ENCODE data around the gene PCBP4.

DNA sequence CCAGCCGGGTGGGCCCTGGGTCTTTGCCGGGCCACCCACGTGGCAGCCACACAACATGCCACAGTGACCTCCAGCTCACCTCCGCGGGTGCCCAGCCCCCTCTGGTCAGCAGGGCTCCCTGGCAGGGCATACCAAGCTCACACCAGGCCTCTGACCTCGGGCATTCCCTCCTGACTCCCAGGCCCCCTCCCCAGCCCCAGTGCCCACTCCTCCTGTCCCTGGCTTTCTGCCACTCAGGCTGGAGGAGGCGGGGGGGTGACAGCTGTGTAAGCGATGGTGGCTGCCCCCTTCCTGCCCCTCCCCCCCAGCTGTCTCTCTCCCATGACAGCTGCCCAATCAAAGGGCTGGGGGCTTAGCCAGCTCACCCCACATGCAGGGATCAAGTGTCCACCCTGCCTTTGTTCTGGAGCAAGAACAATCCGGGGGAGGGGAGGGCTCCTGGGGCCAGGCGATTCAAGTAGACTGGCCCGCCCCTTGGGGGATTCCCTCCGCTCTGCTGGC is 3.3 kb downstream of the PCBP4 start:
- TF ChIP-seq CTCF (IDR thresholded peaks at IDR 0.05) (no peak), POLR2AphosphoS5 (IDR thresholded peaks at IDR 0.05) (no peak), POLR2A (IDR thresholded peaks at IDR 0.05) (no peak), EP300 (IDR thresholded peaks at IDR 0.05) (no peak)
